ENCODE results near the gene PAQR9. TPM values are rescaled to one million over a fixed set of nuclear protein-coding genes. Genes with fewer than 3 reads are reported as not detected.

Gene PAQR9
- total and polyA plus RNA-seq, 9 of the 15 experiments (the other 6 are each of a cell fraction or from before 2014, with no cell fraction given), result 0.04 to 0.58 (median 0.22) TPM

GRCh38 chr3:142941373-142942123 is 21.9 kb downstream of the PAQR9 start:
- no peak overlapping the region for H3K4me3 ChIP-seq
- ChIA-PET CTCF (ENCODE audit: low intra/inter-chr PET ratio) (no interaction called here), POLR2A (interaction anchor here (0.7 to 1.9 kb wide), 2 partner anchors 12 to 92 kb away, joined by 3 read pairs; no protein-coding TSS in a partner anchor)
- in situ Hi-C loops (cut with MboI), result no loop called here
- FAIRE-seq (no peak), DNase-seq (ENCODE audit: extremely low read depth in 1 of 4, low spot score in 3 of 4) (no peak), ATAC-seq (peak; percentile 54; the same call in 2 of the 3 replicates)
- H3K4me1 ChIP-seq (replicated peaks in 1 of 2; ENCODE audit: control insufficient read depth in 2 of 2, insufficient read depth in 2 of 2, low read length in 2 of 2), result no peaks in the 10 kb centered on the region
- H3K79me2 ChIP-seq (ENCODE audit: control insufficient read depth, insufficient read depth, low read length), result no peaks in the 10 kb centered on the region
- peak overlapping the region; percentile 21; the same call in 1 of the 2 replicates for H2AFZ ChIP-seq (ENCODE audit: low read depth, low read length)
- BruUV-seq (replicated peaks), result no TSS peak
- no peaks in the 10 kb centered on the region for H3K9me1 ChIP-seq (ENCODE audit: control insufficient read depth, insufficient read depth, low read length)
- 15% methylated on average over 8 of the region's 8 CpGs for WGBS (ENCODE audit: insufficient coverage, low coverage, missing lambda C conversion rate)
- H3K9ac ChIP-seq (ENCODE audit: insufficient read depth in 1 of 2, low read depth in 2 of 2, low read length in 2 of 2), result no peak overlapping the region
- no peaks in the 10 kb centered on the region for H3K36me3 ChIP-seq (ENCODE audit: control insufficient read depth, insufficient read depth, low read length)
- H3K9me3 ChIP-seq (replicated peaks; ENCODE audit: control insufficient read depth, insufficient read depth, low read depth, low read length), result no peaks in the 10 kb centered on the region
- no peak overlapping the region for H3K27ac ChIP-seq (ENCODE audit: extremely low read depth, low read depth, low read length)
- H3K27me3 ChIP-seq (ENCODE audit: control insufficient read depth in 2 of 2, insufficient read depth in 2 of 2, low read length in 2 of 2), result no peaks in the 10 kb centered on the region
- intact Hi-C loops (cut with micrococcal nuclease), result no loop called here
- H3K4me2 ChIP-seq (ENCODE audit: insufficient read depth, low read length), result no peak overlapping the region
- no peaks in the 10 kb centered on the region for H4K20me1 ChIP-seq (replicated peaks; ENCODE audit: control insufficient read depth, insufficient read depth, low read length)
- TF ChIP-seq HINFP (tag; conservative IDR thresholded peaks at IDR 0.05; ENCODE audit: low read depth), result no peak
- no peak for TF ChIP-seq PHB2 (IDR thresholded peaks at IDR 0.05; ENCODE audit: low read depth)
- TF ChIP-seq ZNF318 (IDR thresholded peaks at IDR 0.05; ENCODE audit: borderline replicate concordance in 1 of 2, low read depth in 1 of 2), result no peak
- TF ChIP-seq ZNF583 (CRISPR knock-in tag; IDR thresholded peaks at IDR 0.05), result no peak
- TF ChIP-seq HDGF (IDR thresholded peaks at IDR 0.05), result no peak
- TF ChIP-seq ZNF589 (CRISPR knock-in tag; IDR thresholded peaks at IDR 0.05; ENCODE audit: low read depth), result no peak
- no peak for TF ChIP-seq NBN (IDR thresholded peaks at IDR 0.05; ENCODE audit: low read depth)
- no peak for TF ChIP-seq ZBTB1 (CRISPR knock-in tag; IDR thresholded peaks at IDR 0.05; ENCODE audit: borderline replicate concordance, low read depth)
- TF ChIP-seq ZNF143 (CRISPR knock-in tag; IDR thresholded peaks at IDR 0.05), result no peak
- no peak for TF ChIP-seq SRSF3 (IDR thresholded peaks at IDR 0.05; ENCODE audit: insufficient read depth, low read length)
- no peak for TF ChIP-seq ZBTB9 (CRISPR knock-in tag; IDR thresholded peaks at IDR 0.05)

Data from K562 (cell line).